ENCODE results near the gene TSC22D3. TPM values are rescaled to one million over a fixed set of nuclear protein-coding genes. Genes with fewer than 3 reads are reported as not detected.

Gene TSC22D3
- total RNA-seq = 10 to 100 TPM in 1 of 2 donors, 1 to 10 TPM in 1; 9.9 to 10.5 TPM
- 28.2 TPM for polyA plus RNA-seq (2013, experiment 1 of 2)
- 22.4 TPM for polyA plus RNA-seq (2013, experiment 2 of 2)
- long read RNA-seq, experiment 1, partial matches to known transcripts = 0 of 4 reads
- long read RNA-seq, experiment 1, other reads (novel, unspliced or antisense) = 2 of 4 reads
- long read RNA-seq, experiment 2, transcript TSC22D3-205 (3 exons, 1,812 nt) = minor isoform, 11 of 25 reads
- long read RNA-seq, experiment 2, transcript TSC22D3-206 (3 exons, 2,027 nt) = major isoform, 12 of 25 reads
- long read RNA-seq, experiment 2, partial matches to known transcripts = 0 of 25 reads
- long read RNA-seq, experiment 2, other reads (novel, unspliced or antisense) = 1 of 25 reads
- long read RNA-seq, experiment 3, transcript TSC22D3-208 (2 exons, 576 nt) = minor isoform, 6 of 88 reads
- long read RNA-seq, experiment 3, transcript TSC22D3-206 (3 exons, 2,027 nt) = major isoform, 44 of 88 reads
- long read RNA-seq, experiment 3, transcript TSC22D3-205 (3 exons, 1,812 nt) = minor isoform, 34 of 88 reads
- long read RNA-seq, experiment 3, partial matches to known transcripts = 0 of 88 reads
- long read RNA-seq, experiment 3, other reads (novel, unspliced or antisense) = 2 of 88 reads
- long read RNA-seq, experiment 4, partial matches to known transcripts = 0 of 4 reads
- long read RNA-seq, experiment 4, other reads (novel, unspliced or antisense) = 1 of 4 reads

GRCh38 chrX:107775734-107776511, at the start of gene TSC22D3:
TSS of gene TSC22D3 (minus strand) at chrX:107775787. CDS start at chrX:107775419, 368 bp downstream.
- Histone ChIP-seq H3K9ac (ENCODE audit: extremely low read depth, low read length, poor library complexity, severe bottlenecking) (no peak within 1 kb of the TSS), H3K4me3 (ENCODE audit: low read length) (peak within 1 kb of the TSS; percentile 65), H3K27ac (ENCODE audit: low read depth, low read length) (no peak within 1 kb of the TSS), H3K36me3 (ENCODE audit: control insufficient read depth, insufficient read depth, low read length) (no peaks in the 10 kb centered on the region), H3K9me3 (ENCODE audit: control insufficient read depth, low read length) (no peaks in the 10 kb centered on the region), H3K27me3 (ENCODE audit: control insufficient read depth, insufficient read depth, low read length, poor library complexity, severe bottlenecking) (peaks cover 59% of the 10 kb centered on the region), H3K4me1 (ENCODE audit: control insufficient read depth, insufficient read depth, low read length) (no peaks in the 10 kb centered on the region)
- Mint-ChIP-seq H3K4me1 (peaks cover 13% of the 10 kb centered on the region), H3K36me3 (ENCODE audit: low read depth) (no peaks in the 10 kb centered on the region), H3K9me3 (peaks cover 2% of the 10 kb centered on the region), H3K27me3 (ENCODE audit: insufficient read depth) (peaks cover 67% of the 10 kb centered on the region), H3K4me3 (peak within 1 kb of the TSS; percentile 51), H3K27ac (no peak within 1 kb of the TSS)
- TF ChIP-seq CTCF (conservative IDR thresholded peaks at IDR 0.05) = no peak
- WGBS, 2 experiments (ENCODE audit: insufficient coverage in 1 of 2, insufficient read length in 1 of 2) = 0% methylated on average over 5 to 48 of the region's 59 CpGs
- DNase-seq = peak; percentile 93

DNA sequence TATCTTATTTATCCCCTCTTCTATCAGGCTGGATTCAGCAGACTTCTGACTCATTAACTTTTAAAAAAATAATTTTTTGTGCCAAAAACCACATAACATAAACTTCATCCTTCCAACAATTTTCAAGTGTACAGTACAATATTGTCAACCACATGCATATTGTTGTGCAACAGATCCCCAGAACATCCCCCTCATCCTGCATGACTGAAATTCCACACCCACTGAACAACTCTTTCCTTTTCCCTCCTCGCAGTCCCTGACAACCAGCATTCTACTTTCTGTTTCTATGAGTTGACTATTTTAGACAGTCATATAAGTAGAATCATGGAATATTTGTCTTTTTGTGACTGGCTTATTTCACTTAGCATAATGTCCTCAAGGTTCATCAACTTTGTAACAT, 47.9 kb upstream of the TSC22D3 start:
- Mint-ChIP-seq H3K4me1 (peaks cover 12% of the 10 kb centered on the region), H3K27me3 (ENCODE audit: insufficient read depth) (peaks cover 56% of the 10 kb centered on the region), H3K4me3 (no peak overlapping the region), H3K27ac (no peak overlapping the region), H3K9me3 (peaks cover 33% of the 10 kb centered on the region), H3K36me3 (ENCODE audit: low read depth) (no peaks in the 10 kb centered on the region)
- TF ChIP-seq CTCF (conservative IDR thresholded peaks at IDR 0.05) = no peak
- no CpG with 5 or more reads among the region's 1 CpG for WGBS, 2 experiments (ENCODE audit: insufficient coverage in 1 of 2, insufficient read length in 1 of 2)
- no peak for DNase-seq
- Histone ChIP-seq H3K27me3 (ENCODE audit: control insufficient read depth, insufficient read depth, low read length, poor library complexity, severe bottlenecking) (peaks cover 27% of the 10 kb centered on the region), H3K27ac (ENCODE audit: low read depth, low read length) (no peak overlapping the region), H3K4me3 (ENCODE audit: low read length) (no peak overlapping the region), H3K9ac (ENCODE audit: extremely low read depth, low read length, poor library complexity, severe bottlenecking) (no peak overlapping the region), H3K36me3 (ENCODE audit: control insufficient read depth, insufficient read depth, low read length) (no peaks in the 10 kb centered on the region), H3K4me1 (ENCODE audit: control insufficient read depth, insufficient read depth, low read length) (no peaks in the 10 kb centered on the region), H3K9me3 (ENCODE audit: control insufficient read depth, low read length) (peaks cover 9% of the 10 kb centered on the region)

DNA sequence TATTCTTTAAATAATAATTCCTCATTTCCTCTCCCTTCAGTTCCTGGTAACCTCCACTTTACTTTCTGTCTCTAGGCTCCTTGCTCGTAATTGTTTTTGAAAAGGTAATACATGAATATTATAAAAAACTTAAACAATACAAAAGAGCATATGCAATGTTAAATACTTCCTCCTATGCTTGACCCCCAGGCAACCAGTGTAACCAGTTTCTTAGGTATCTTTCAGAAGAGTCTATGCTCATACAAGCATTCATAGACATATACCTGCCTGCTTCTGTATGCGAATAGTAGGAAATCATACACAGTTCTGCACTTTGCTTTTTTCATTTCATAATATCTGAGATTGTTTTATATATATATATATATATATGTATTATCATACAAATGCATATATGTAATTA, 47.5 kb upstream of the TSC22D3 start:
- Histone ChIP-seq H3K27ac (ENCODE audit: low read depth, low read length) (no peak overlapping the region), H3K4me3 (ENCODE audit: low read length) (no peak overlapping the region), H3K9ac (ENCODE audit: extremely low read depth, low read length, poor library complexity, severe bottlenecking) (no peak overlapping the region), H3K9me3 (ENCODE audit: control insufficient read depth, low read length) (peaks cover 9% of the 10 kb centered on the region), H3K4me1 (ENCODE audit: control insufficient read depth, insufficient read depth, low read length) (no peaks in the 10 kb centered on the region), H3K36me3 (ENCODE audit: control insufficient read depth, insufficient read depth, low read length) (no peaks in the 10 kb centered on the region), H3K27me3 (ENCODE audit: control insufficient read depth, insufficient read depth, low read length, poor library complexity, severe bottlenecking) (peaks cover 27% of the 10 kb centered on the region)
- Mint-ChIP-seq H3K27ac (no peak overlapping the region), H3K36me3 (ENCODE audit: low read depth) (no peaks in the 10 kb centered on the region), H3K4me3 (no peak overlapping the region), H3K27me3 (ENCODE audit: insufficient read depth) (peaks cover 53% of the 10 kb centered on the region), H3K4me1 (peaks cover 11% of the 10 kb centered on the region), H3K9me3 (peaks cover 32% of the 10 kb centered on the region)
- DNase-seq = no peak
- no CpG with 5 or more reads among the region's 2 CpGs for WGBS, 2 experiments (ENCODE audit: insufficient coverage in 1 of 2, insufficient read length in 1 of 2)
- TF ChIP-seq CTCF (conservative IDR thresholded peaks at IDR 0.05) = no peak

Measured in endodermal cell (in vitro differentiated cells).